GM10847 (cell line): ENCODE measurements around the gene LRRFIP1.

Experiments used
- POLR2A ChIP-seq: IDR thresholded peaks from 2 replicates; pipeline ENCODE4 v1.6.1; 2011; ENCODE audit not compliant: insufficient read length; ENCODE audit errors: extremely low read depth

LRRFIP1 gene

GRCh38 chr2:237758185-237758584 lies 130.8 kb downstream of the LRRFIP1 start:
- TF ChIP-seq POLR2A = no peak

- no peak for TF ChIP-seq POLR2A
Measured at GRCh38 chr2:237759176-237759575, 131.8 kb downstream of the LRRFIP1 start.

- TF ChIP-seq POLR2A = no peak
Measured at GRCh38 chr2:237760506-237761502, 133.4 kb downstream of the LRRFIP1 start.

GRCh38 chr2:237763812-237764211 lies 136.4 kb downstream of the LRRFIP1 start:
- TF ChIP-seq POLR2A = no peak

- TF ChIP-seq POLR2A = no peak
Measured at GRCh38 chr2:237765875-237766274, 138.5 kb downstream of the LRRFIP1 start.

- TF ChIP-seq POLR2A = no peak
Measured at GRCh38 chr2:237766340-237766739, 139.0 kb downstream of the LRRFIP1 start.

GRCh38 chr2:237772513-237772912 lies 145.1 kb downstream of the LRRFIP1 start:
- TF ChIP-seq POLR2A = no peak

- no peak for TF ChIP-seq POLR2A
Measured at GRCh38 chr2:237773826-237774225, 146.4 kb downstream of the LRRFIP1 start.

- no peak for TF ChIP-seq POLR2A
Measured at GRCh38 chr2:237774811-237775553, 147.6 kb downstream of the LRRFIP1 start.

- no peak for TF ChIP-seq POLR2A
Measured at GRCh38 chr2:237779521-237779920, 152.1 kb downstream of the LRRFIP1 start.

GRCh38 chr2:237782181-237782580 lies 154.8 kb downstream of the LRRFIP1 start:
- no peak for TF ChIP-seq POLR2A

- no peak for TF ChIP-seq POLR2A
Measured at GRCh38 chr2:237786936-237787335, 159.5 kb downstream of the LRRFIP1 start.

GRCh38 chr2:237790353-237790752 lies 163.0 kb downstream of the LRRFIP1 start:
- no peak for TF ChIP-seq POLR2A

GRCh38 chr2:237791977-237792727 lies 164.8 kb downstream of the LRRFIP1 start:
- TF ChIP-seq POLR2A = no peak

GRCh38 chr2:237797253-237797652 lies 169.9 kb downstream of the LRRFIP1 start:
- no peak for TF ChIP-seq POLR2A
